Vagina (tissue), 2 donors: Measurements from ENCODE around the gene ITPKA. TPM values are rescaled to one million over a fixed set of nuclear protein-coding genes. Genes with fewer than 3 reads are reported as not detected.
"Not testable (repeated sequence)": the region's sequence is repeated elsewhere in the genome, so short reads cannot be mapped to it uniquely, and the experiment has no call there.

Experiments
- DNase-seq, 2 donors: peaks; one replicate each; pipeline ENCODE4 v3.0.0-alpha.2; 2017; ENCODE audit errors: extremely low spot score in 2 of 2
- H3K27ac ChIP-seq: fragments of 200-600 bp; sonication (generic); one replicate; pipeline ENCODE4 v1.5.1; 2019
- H3K27me3 ChIP-seq: fragments of 200-600 bp; sonication (generic); one replicate; pipeline ENCODE4 v1.5.1; 2019
- H3K36me3 ChIP-seq, 2 donors: fragments of 200-600 bp; sonication (generic); one replicate each; pipeline ENCODE4 v1.5.1; 2017 to 2019
- H3K4me1 ChIP-seq: fragments of 200-600 bp; sonication (generic); one replicate; pipeline ENCODE4 v1.5.1; 2019
- H3K4me3 ChIP-seq, 2 donors: fragments of 200-600 bp; sonication (generic); 1 replicate in 1 of 2; 2 replicates in 1 of 2; pipeline ENCODE4 v1.5.1; 2016 to 2019
- H3K9me3 ChIP-seq: fragments of 200-600 bp; sonication (generic); one replicate; pipeline ENCODE4 v1.5.1; 2019
- POLR2A ChIP-seq, 2 donors: fragments of 450-650 bp; IDR thresholded peaks; one replicate each; pipeline ENCODE4 v1.6.1; 2017; ENCODE audit warnings: antibody characterized with exemption in 2 of 2, mild to moderate bottlenecking in 2 of 2, moderate library complexity in 2 of 2
- POLR2AphosphoS5 ChIP-seq, 2 donors: sonication (generic); formaldehyde crosslinking; IDR thresholded peaks; one replicate each; pipeline ENCODE4 v1.9.0; 2017; ENCODE audit warnings: antibody characterized with exemption in 2 of 2, mild to moderate bottlenecking in 2 of 2, low read depth in 1 of 2; ENCODE audit not compliant: insufficient read depth in 1 of 2
- intact Hi-C: fragments of 100-400 bp; cut with DNase I; formaldehyde crosslinking; loops from one replicate; pipeline ENCODE4 v1.15.1; 2023
- total RNA-seq: library from RNA; depleted of rRNA; stranded (reverse); fragments of >200 nt; gene quantifications from one replicate; pipeline ENCODE4 v1.2.3, GENCODE V29; 2016
- TF ChIP-seq, protein P1 (sequence below), 3 experiments: fragments of 450-650 bp in 2 of 3; fragments of 200-600 bp in 1 of 3; sonication (generic) in 1 of 3; IDR thresholded peaks; one replicate each; pipeline ENCODE4 v1.5.1; 2017 to 2019; ENCODE audit warnings: antibody characterized with exemption in 3 of 3, mild to moderate bottlenecking in 2 of 3, moderate library complexity in 2 of 3

The ITPKA gene
- total RNA-seq, 1 donor from 2014 or later = not detected

GRCh38 chr15:41466711-41467110 lies 27.0 kb upstream of the ITPKA start:
- no peaks in the 10 kb centered on the region for H3K9me3 ChIP-seq
- no peak for DNase-seq
- no peaks in the 10 kb centered on the region for H3K4me1 ChIP-seq
- H3K27me3 ChIP-seq = no peaks in the 10 kb centered on the region
- TF ChIP-seq, protein P1, sequence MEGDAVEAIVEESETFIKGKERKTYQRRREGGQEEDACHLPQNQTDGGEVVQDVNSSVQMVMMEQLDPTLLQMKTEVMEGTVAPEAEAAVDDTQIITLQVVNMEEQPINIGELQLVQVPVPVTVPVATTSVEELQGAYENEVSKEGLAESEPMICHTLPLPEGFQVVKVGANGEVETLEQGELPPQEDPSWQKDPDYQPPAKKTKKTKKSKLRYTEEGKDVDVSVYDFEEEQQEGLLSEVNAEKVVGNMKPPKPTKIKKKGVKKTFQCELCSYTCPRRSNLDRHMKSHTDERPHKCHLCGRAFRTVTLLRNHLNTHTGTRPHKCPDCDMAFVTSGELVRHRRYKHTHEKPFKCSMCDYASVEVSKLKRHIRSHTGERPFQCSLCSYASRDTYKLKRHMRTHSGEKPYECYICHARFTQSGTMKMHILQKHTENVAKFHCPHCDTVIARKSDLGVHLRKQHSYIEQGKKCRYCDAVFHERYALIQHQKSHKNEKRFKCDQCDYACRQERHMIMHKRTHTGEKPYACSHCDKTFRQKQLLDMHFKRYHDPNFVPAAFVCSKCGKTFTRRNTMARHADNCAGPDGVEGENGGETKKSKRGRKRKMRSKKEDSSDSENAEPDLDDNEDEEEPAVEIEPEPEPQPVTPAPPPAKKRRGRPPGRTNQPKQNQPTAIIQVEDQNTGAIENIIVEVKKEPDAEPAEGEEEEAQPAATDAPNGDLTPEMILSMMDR (IDR thresholded peaks at IDR 0.05) = no peak
- no peak for TF ChIP-seq POLR2AphosphoS5 (IDR thresholded peaks at IDR 0.05; ENCODE audit: insufficient read depth in 1 of 2, low read depth in 1 of 2)
- no peak for TF ChIP-seq POLR2A (IDR thresholded peaks at IDR 0.05)
- peaks cover 0 to 47% of the 10 kb centered on the region in 2 donors for H3K36me3 ChIP-seq
- no peak overlapping the region for H3K27ac ChIP-seq
- intact Hi-C loops = no loop called here
- H3K4me3 ChIP-seq = no peak overlapping the region

DNA sequence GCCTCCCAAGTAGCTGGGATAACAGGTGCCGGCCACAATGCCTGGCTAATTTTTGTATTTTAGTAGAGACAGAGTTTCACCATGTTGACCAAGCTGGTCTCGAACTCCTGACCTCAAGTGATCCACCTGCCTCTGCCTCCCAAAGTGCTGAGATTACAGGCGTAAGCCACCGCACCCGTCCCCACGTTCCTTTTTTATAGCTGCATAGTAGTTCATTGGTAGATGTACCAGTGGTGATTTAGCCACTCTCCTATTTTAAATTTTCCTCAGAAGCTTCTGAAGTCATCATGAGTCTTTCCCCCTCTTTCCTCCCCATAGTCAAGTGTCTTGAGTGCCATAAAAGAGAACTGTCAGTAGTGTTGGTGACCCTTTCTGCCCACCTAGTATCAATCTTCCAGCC lies 24.0 kb upstream of the ITPKA start:
- H3K9me3 ChIP-seq, H3K27ac ChIP-seq, H3K27me3 ChIP-seq, H3K4me1 ChIP-seq, H3K4me3 ChIP-seq, DNase-seq, intact Hi-C loops: not testable (repeated sequence)
- peaks cover 0 to 69% of the 10 kb centered on the region in 2 donors for H3K36me3 ChIP-seq

DNA sequence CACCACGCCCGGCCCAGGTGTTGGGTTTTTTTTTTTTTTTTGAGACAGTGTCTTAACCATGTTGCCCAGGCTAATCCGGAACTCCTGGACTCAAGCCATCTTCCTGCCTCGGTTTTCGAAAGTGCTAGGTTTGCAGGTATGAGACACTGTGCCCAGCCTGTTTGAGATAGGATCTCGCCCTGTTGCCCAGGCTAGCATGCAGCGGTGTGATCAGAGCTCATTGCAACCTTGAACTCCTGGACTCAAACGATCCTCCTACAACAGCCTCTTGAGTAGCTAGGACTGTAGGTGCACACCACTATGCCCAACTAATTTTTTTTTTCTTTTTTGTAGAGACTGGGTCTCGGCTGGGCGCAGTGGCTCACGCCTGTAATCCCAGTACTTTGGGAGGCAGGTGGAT lies 20.3 kb upstream of the ITPKA start:
- TF ChIP-seq, protein P1 (IDR thresholded peaks at IDR 0.05) = no peak
- TF ChIP-seq POLR2AphosphoS5 (IDR thresholded peaks at IDR 0.05; ENCODE audit: insufficient read depth in 1 of 2, low read depth in 1 of 2) = no peak
- no peak for TF ChIP-seq POLR2A (IDR thresholded peaks at IDR 0.05)
- Histone ChIP-seq H3K36me3 (peaks cover 0 to 90% of the 10 kb centered on the region in 2 donors), H3K4me3 (no peak overlapping the region), H3K4me1 (no peaks in the 10 kb centered on the region), H3K9me3 (no peaks in the 10 kb centered on the region), H3K27ac (no peak overlapping the region), H3K27me3 (no peaks in the 10 kb centered on the region)
- DNase-seq = no peak
- intact Hi-C loops = no loop called here

- Histone ChIP-seq H3K27me3 (no peaks in the 10 kb centered on the region), H3K36me3 (peaks cover 0 to 94% of the 10 kb centered on the region in 2 donors), H3K27ac (no peak overlapping the region), H3K4me3 (no peak overlapping the region), H3K9me3 (no peaks in the 10 kb centered on the region), H3K4me1 (no peaks in the 10 kb centered on the region)
- no peak for DNase-seq
- TF ChIP-seq POLR2A (IDR thresholded peaks at IDR 0.05) = no peak
- TF ChIP-seq POLR2AphosphoS5 (IDR thresholded peaks at IDR 0.05; ENCODE audit: insufficient read depth in 1 of 2, low read depth in 1 of 2) = no peak
- TF ChIP-seq, protein P1 (IDR thresholded peaks at IDR 0.05) = no peak
- intact Hi-C loops = no loop called here
Observed at GRCh38 chr15:41474436-41474835, 19.2 kb upstream of the ITPKA start.

- H3K27ac ChIP-seq = no peak overlapping the region
- no peaks in the 10 kb centered on the region for H3K4me1 ChIP-seq
- intact Hi-C loops = no loop called here
- H3K27me3 ChIP-seq = no peaks in the 10 kb centered on the region
- TF ChIP-seq POLR2AphosphoS5 (IDR thresholded peaks at IDR 0.05; ENCODE audit: insufficient read depth in 1 of 2, low read depth in 1 of 2) = no peak
- no peak for TF ChIP-seq POLR2A (IDR thresholded peaks at IDR 0.05)
- TF ChIP-seq, protein P1 (IDR thresholded peaks at IDR 0.05) = no peak
- no peaks in the 10 kb centered on the region for H3K9me3 ChIP-seq
- no peak overlapping the region for H3K4me3 ChIP-seq
- DNase-seq = no peak
- H3K36me3 ChIP-seq = peaks cover 0 to 94% of the 10 kb centered on the region in 2 donors
Observed at GRCh38 chr15:41474941-41475340, 18.7 kb upstream of the ITPKA start.
